ENCODE results near the gene RGS12.
A peak's percentile ranks its signal among the peaks of the same experiment; 100 is the strongest.

The RGS12 gene, protein sequence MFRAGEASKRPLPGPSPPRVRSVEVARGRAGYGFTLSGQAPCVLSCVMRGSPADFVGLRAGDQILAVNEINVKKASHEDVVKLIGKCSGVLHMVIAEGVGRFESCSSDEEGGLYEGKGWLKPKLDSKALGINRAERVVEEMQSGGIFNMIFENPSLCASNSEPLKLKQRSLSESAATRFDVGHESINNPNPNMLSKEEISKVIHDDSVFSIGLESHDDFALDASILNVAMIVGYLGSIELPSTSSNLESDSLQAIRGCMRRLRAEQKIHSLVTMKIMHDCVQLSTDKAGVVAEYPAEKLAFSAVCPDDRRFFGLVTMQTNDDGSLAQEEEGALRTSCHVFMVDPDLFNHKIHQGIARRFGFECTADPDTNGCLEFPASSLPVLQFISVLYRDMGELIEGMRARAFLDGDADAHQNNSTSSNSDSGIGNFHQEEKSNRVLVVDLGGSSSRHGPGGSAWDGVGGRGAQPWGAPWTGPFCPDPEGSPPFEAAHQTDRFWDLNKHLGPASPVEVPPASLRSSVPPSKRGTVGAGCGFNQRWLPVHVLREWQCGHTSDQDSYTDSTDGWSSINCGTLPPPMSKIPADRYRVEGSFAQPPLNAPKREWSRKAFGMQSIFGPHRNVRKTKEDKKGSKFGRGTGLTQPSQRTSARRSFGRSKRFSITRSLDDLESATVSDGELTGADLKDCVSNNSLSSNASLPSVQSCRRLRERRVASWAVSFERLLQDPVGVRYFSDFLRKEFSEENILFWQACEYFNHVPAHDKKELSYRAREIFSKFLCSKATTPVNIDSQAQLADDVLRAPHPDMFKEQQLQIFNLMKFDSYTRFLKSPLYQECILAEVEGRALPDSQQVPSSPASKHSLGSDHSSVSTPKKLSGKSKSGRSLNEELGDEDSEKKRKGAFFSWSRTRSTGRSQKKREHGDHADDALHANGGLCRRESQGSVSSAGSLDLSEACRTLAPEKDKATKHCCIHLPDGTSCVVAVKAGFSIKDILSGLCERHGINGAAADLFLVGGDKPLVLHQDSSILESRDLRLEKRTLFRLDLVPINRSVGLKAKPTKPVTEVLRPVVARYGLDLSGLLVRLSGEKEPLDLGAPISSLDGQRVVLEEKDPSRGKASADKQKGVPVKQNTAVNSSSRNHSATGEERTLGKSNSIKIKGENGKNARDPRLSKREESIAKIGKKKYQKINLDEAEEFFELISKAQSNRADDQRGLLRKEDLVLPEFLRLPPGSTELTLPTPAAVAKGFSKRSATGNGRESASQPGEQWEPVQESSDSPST (N-terminal part only)

DNA sequence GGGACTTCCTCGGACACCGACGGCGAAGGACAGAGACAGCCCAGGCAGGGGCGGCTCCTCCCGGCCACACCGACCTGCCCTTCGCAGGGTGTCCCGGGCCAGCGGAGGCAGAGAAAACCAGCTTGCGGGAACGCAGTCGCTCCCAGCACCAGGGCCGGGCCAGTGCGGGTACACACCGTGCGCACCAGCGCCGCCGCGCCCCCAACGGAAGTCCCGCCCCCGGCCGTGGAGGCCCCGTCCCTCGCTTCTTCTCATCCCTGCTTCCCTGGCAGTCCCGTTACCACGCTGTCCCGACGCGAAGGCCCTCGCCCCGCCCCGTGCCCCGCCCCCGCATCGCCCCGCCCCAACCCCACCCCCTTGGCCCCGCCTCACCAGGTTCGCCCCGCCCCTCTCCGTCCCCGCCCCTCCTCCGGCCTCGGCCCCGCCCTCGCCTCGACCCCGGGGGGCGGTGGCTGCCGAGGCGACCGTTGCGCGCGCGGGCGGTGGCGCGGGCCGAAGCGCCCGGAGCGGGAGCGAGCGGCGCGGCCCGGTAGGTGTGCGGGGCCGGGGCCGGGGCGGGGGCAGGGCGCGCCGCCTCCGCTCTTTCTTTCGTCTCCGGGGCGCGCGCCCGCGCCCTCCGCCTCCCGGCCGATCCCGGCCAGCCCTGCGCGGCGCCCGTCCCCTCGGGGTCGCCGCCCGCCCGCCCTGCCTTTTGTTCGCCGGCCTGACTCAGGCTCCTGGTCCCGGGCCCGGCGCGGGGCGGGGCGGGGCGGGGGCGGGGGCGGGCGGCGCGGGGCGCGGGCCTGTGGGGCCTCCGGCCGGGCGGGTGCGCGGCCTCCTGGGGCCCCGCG lies at the start of gene RGS12:
Gene RGS12 (plus strand): TSS at position 451 of the 830 bp plus-strand sequence. CDS start 23,150 bp downstream, outside the sequence.
- peak; percentile 71 for DNase-seq

DNA sequence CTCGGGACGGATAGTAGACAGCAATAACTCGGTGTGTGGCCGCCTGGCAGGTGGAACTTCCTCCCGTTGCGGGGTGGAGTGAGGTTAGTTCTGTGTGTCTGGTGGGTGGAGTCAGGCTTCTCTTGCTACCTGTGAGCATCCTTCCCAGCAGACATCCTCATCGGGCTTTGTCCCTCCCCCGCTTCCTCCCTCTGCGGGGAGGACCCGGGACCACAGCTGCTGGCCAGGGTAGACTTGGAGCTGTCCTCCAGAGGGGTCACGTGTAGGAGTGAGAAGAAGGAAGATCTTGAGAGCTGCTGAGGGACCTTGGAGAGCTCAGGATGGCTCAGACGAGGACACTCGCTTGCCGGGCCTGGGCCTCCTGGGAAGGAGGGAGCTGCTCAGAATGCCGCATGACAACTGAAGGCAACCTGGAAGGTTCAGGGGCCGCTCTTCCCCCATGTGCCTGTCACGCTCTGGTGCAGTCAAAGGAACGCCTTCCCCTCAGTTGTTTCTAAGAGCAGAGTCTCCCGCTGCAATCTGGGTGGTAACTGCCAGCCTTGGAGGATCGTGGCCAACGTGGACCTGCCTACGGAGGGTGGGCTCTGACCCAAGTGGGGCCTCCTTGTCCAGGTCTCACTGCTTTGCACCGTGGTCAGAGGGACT lies 49.6 kb upstream of the RGS12 start:
- no peak for DNase-seq

DNA sequence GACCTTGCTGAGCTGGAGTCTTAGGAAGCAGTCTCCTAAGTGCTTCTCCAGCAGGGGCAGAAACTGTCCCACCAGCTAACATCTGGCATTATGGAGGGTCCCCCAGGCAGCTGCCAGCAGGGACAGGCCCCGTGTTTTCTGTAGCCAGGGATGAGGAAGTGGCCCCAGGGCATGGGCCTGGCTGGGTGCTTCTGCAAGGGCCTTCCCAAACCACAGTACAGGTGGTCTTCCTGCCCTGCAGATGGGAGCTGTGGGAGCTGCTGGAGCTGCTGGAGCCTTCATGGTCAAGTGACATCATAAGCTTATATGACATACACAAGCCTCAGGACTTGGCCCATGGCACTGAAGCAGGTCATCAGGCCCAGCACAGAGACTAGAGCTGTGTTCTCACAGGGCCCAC lies 48.8 kb upstream of the RGS12 start:
- no peak for DNase-seq

DNA sequence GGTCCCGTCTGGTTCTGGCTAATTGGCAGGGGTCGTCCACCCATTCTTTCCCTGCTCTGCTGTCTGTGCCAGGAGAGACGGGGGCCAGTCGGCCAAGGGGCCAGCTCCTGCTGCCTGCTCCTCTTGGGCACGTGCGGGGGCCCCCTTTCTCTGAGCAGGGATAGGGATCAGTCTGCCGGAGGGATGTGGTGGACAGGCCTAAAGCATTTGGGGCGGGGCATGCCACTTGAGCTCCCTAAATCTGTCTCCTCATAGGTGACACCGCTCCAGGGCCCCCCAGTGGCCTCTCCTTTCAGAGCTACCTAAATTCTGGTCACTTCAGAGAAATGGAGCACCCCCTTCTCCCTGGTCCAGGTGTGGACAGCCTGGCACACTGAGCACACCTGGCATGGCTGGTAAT lies 48.1 kb upstream of the RGS12 start:
- DNase-seq: no peak

DNA sequence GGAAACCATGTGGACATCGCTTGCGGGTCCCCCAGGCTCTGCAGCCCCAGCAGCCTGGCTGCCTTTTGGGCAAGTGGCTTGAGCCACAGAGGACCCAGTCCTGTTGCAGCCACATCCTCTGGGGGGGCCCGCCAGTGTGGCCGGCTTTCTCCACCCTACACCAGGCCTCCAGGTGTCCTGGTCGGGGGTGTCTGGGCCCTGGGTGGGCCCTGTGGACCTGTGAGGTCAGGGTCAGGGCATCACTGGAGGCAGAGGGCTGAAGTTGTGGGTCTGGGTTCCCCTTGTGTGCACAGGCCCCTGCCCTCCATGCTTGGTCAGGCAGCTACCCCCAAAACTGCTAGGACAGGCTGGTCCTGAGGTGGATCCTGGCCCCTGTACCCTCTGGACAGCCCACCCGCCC lies 47.1 kb upstream of the RGS12 start:
- no peak for DNase-seq

DNA sequence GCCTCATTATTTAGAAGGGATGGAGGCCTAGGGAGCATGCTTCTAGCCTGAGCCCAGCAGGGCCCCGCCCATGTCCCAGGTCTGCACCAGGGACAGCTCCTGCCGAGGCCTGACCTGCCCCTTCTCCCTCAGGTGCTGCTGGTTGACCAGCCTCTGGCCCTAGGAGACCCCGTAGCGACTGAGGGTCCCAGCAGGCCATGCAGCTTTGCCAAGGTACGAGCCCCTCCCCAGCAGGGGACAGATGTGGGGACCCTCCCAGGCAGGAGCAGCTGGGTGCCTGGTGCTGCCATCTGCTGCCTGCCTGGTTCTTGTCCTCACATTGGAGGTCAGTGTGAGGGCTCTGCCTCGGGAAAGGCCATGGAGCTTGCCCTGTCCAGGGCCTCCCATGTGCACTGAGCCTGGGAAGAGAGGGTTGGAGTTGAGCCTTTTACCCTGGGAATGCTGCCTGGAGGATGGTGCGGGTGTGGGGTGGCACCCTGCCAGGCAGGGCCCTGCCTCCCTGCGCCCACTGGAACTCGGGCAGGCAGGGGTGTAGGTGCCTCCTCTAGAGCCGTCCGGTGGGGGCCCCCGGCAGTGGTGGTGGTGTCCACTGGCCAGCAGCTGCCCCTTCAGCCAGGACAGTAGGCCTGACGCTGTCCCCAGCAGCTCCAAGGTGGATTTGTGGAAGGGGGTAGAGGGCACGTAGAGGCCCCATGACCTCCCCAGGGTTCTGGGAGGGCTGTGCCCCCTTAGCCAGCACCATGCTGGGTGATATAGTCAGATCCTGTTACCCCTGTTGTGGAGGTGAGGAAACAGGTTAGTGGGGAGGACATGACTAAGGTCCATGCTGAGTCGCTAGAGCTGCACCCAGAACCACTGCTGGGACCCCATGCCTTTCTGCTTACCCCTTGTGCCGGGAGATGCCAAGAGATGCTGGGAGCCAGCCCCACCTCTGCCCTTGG lies 46.1 kb upstream of the RGS12 start:
- no peak for DNase-seq

DNA sequence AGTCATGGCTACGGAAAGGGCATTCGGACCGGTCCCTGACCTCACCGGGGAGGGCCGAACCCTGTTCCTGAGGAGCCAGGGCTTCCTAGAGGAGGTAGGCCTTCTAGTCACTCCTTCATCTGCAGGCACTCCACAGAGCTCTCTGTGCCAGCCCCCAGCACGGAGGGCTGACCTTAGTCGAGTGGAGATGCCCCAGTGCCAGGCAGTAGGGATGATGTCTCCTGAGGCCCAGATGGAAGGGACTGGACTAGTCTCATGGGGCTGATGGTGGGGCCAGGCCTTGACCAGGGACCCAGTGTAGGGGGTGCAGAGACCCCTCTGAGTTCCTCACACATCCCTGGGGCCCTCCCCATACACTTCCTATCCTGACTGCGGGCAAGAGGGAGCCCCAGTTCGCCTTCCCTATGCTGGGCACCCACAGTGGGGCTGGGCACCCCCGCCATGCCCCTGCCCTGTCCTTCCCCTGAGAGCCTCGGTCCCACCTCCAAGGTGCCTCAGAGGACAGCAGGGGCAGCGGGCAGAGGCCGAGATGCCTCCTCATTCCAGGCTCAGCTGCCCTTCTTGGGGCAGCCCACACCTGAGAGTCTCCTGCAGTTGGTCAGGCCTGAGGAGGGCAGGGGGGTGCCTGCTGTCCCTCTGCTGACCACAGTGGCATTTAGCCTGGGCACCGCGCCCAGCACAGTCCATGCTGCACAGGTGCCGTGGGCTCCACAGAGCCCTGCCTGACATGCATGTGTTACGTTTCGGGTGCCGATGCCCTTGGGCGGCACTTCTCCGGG lies 45.2 kb upstream of the RGS12 start:
- no peak for DNase-seq

DNA sequence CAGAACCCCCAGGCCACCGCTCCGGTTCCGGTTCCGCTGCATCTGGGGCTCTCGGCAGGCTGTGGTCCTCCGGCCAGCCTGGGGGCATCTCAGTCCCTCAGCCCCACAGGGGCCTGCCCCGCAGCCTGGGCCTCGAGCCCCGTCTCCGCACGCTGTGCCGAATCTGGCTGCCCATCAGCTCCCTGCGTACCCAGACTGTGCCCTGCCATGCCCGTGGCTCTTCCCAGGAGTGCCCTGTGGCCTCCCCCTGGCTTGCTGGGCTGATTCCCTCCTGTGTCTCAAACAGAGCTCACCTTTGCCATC lies 44.7 kb upstream of the RGS12 start:
- no peak for DNase-seq

DNA sequence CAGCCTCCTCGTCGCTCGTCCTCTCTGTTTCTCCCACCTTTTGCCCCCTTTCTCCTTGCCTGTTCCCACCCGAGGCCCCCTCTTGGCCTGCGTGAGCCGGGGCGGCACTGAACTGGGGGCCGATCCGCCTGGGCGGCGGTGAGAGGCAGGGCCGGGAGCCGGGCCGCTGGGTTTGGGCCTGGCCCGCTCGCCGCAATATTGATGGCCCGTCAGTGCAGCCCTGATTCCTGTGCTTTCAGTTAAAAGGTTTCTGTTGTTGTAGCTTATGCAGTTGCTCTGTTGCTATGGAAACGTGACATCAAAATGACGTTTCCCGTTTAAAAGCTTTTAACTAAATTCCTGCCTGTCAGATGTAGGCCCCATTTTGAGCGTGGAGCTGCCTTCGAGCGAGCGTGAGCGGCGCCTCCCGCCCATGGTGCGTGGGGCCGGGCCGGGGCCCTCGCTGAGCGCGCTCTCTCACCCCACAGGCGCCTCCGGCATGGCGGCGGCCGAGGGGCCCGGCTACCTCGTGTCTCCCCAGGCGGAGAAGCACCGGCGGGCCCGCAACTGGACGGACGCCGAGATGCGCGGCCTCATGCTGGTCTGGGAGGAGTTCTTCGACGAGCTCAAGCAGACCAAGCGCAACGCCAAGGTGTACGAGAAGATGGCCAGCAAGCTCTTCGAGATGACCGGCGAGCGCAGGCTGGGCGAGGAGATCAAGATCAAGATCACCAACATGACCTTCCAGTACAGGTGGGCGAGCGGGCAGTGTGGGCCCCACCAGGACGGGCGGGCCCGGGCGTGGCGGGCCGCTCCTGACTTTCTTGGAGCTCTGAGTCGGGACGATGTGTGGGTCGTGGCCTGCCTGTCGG lies 43.8 kb upstream of the RGS12 start, which contains the start of gene MSANTD1:
Gene MSANTD1 (plus strand): TSS at position 349 of the 851 bp plus-strand sequence. CDS start 64 bp downstream, at position 413.
- DNase-seq: no peak

DNA sequence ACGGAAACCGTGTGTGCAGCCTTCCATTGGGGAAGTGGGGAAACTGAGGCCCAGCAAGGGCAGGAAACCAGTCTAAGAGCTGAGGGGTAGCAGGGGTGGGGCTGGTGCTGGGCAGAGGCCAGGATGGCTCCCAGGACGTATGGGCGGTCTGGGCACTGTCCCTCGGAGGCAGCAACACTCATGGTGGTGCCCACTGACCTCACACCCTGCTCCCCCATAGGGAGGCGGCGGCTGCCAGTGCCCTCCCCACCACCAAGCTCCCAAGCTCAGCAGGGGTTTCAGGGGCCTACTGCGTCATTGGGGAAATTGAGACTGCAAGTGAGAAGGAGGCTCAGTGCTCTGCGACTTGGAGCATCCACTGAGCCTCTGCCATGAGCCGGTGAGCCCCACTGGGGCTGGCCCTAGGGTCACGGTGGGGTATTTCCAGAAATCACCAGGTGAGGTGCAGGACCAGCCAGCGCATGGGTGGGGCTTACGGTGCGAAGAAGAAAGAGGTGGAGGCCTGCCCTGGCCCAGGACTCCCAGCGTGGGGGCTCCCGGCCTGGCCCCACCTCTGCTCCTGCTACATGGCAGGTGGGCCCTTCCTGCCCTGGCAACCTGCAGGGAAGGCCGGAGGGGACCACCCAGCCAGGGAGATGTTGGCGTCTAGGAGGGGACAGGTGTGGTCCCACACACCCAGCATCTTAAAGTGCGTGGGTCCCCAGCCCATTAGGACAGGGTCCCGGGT lies 42.9 kb upstream of the RGS12 start:
- DNase-seq: no peak

DNA sequence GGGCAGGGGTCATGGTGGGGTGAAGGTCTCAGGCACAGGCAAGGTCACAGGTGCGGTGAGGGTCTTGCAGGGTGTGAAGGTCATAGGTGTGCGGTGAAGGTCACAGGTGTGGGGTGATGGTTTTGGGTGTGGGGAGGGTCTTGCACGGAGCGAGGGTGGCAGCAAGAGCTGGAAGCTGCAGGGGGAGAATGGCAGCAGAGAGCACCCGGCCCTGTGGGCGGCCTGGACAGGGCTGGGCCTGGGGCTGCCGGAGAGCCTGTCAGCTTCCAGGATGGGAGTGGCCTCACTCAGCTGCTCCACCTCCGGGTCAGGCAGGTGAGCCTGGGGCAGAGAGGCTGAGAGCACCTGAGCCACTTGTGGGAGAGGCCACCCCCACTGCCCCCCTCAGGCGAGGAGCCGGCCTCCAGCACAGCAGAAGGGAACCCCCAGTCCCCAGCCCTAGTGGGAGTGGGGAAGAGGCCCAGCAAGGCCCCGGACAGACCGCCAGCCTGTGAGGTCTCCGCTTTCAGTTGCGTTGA lies 42.3 kb upstream of the RGS12 start:
- no peak for DNase-seq

DNA sequence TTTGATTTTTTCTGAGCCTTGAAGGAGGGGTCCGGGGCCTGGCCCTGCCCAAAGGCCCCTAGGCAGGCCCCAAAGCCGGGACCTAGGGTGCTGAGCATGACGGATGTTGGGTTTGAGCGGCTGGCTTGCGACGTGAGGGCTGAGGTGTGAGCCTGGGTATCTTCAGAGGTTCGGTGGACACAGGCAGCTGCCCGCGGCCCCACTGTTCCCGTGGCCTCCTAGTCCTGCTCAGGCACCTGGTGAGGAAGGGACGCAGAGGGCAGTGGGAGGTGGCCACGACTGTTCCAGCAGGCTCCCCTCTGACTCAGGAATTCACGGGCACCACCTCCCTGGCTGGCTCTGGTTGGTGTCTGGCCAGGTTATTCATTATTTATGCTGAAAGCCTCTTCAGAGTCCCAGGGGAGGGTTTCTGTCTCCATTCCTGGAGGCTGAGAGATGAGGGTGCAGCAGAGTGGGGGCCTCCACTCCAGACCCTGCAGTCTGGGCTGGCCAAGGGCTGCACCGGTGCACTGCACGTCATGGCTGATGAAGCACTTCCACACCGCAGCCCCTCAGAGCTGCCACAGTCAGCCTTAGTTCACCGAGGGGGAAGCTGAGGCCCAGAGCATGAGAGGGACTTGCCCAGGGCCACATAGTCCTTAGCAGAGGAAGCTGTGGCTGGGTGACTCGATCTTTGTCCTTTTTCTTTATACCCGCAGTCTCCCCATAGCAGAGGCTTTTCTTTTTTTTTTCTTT lies 41.7 kb upstream of the RGS12 start:
- DNase-seq: no peak

DNA sequence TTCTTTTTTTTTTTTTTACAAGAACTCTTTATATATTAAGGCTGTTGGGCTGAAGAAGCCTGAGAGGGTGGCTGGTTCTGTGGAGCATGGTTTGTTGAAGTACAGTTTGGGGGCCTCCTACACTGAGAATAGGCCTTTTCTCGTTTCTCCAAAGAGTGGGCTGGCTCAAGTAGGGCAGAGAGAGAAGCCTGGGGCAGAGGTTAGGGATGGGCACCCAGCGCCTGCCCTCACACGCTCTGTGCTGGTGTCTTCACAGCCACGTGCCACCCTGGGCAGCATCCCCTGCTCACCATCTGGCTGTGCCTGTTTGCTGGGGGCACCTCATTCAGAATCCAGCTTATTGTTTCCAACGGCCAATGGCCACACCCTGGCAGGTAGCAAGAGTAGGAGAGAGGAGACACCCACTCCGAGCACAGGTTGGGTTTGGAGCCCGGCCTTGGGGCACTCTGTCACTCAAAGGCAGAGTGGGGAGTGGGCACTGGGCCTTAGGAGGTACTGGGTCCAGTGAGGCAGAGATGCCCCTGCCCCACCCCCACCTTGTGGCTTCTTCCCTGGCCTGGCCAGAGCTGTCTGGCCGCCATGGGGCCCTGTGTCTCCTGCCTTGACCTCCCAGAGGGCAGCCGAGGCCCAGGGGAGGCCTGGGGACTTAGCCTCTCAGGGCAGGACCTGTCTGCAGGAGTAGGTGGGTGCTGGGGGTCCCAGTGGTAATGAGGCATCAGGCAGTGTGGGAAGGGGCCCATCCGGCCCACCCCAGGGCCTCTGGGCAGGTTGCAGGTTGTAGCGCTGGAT lies 40.9 kb upstream of the RGS12 start:
- DNase-seq: peak; percentile 2

DNA sequence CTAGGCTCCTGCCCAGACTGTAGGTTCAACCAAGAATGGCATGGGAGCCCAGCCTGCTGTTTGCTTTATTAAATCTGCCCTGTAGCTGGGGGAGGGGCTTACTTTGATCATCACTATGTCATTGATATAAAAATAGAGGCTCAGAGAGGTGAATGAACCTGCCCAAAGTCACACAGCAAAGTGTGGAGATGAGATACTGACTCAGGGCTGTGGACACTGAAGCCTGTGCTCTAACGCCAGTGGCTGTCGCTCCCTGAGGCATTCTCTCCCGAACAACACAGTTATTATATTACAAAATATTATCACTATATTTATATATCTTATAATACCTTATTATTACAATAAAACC lies 40.4 kb upstream of the RGS12 start:
- DNase-seq: no peak

DNA sequence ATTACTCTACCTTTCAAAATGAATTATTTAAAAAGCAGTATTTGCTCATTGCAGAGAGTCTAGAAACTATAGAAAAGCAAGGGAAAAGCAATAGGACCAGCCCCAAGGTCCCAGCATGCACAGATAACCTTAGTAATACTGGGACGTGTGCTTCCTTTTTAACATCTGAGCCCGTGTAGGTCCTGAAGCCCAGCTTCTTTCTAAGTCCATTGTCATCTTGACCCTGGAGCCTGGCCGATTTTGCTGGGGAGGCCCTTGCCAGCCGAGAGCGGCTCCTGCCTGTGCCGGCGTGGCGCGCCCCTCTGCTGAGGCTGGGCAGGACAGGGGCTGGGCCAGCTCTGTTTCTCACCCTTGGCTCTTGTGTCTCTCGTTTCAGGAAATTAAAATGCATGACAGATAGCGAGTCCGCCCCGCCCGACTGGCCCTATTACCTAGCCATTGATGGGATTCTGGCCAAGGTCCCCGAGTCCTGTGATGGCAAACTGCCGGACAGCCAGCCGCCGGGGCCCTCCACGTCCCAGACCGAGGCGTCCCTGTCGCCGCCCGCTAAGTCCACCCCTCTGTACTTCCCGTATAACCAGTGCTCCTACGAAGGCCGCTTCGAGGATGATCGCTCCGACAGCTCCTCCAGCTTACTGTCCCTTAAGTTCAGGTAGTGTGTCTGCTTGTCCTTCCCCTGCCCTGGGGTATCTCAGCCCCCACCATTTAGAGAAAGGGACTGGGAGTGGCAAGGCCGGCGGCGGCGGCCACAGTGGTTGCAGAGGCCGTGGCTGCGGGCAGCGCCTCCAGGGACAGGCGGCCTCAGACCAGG lies 39.8 kb upstream of the RGS12 start:
- peak; percentile 1 for DNase-seq

Measured in activated gamma-delta T cell treated with Interleukin-2 at 50 U/mL for 16 hours (primary cell).